T-helper 17 cell (primary cell): ENCODE measurements around the gene TMCC2. TPM values are rescaled to one million over a fixed set of nuclear protein-coding genes. Genes with fewer than 3 reads are reported as not detected.
"Not testable (repeated sequence)": the region's sequence is repeated elsewhere in the genome, so short reads cannot be mapped to it uniquely, and the experiment has no call there.

ENCODE experiments used
- ATAC-seq: fragments of 150-1000 bp; cut with Tn5 transposase; 2 replicates; pipeline ENCODE4 v1.10.0; 2021; ENCODE audit warnings: mild to moderate bottlenecking, moderate library complexity
- DNase-seq, 3 donors: peaks; one replicate each; pipeline versions ENCODE4 v3.0.0 to v3.0.0-alpha.2; 2020 to 2021
- H3K9me3 ChIP-seq: one replicate; pipeline ENCODE4 v1.7.0; 2013; ENCODE audit warnings: low read length, mild to moderate bottlenecking; ENCODE audit not compliant: control insufficient read depth, poor library complexity, severe bottlenecking
- H3K27ac Mint-ChIP-seq: one replicate; pipeline ENCODE4 v1.8.0; 2022; ENCODE audit warnings: mild to moderate bottlenecking, moderate library complexity, mixed read lengths
- H3K27me3 Mint-ChIP-seq: one replicate; pipeline ENCODE4 v1.8.0; 2022; ENCODE audit warnings: mixed read lengths
- H3K36me3 Mint-ChIP-seq: one replicate; pipeline ENCODE4 v1.8.0; 2022; ENCODE audit warnings: low read depth, mixed read lengths
- H3K4me1 Mint-ChIP-seq: one replicate; pipeline ENCODE4 v1.8.0; 2022; ENCODE audit warnings: mild to moderate bottlenecking, mixed read lengths
- H3K4me3 Mint-ChIP-seq: one replicate; pipeline ENCODE4 v1.8.0; 2022; ENCODE audit warnings: mild to moderate bottlenecking, moderate library complexity, mixed read lengths
- total RNA-seq, 4 donors: library from RNA in 2 of 4; stranded (reverse) in 2 of 4; gene quantifications; one replicate each; pipeline ENCODE4 v1.2.3 and lab custom pipeline; 2022 to 2026

The TMCC2 gene, protein sequence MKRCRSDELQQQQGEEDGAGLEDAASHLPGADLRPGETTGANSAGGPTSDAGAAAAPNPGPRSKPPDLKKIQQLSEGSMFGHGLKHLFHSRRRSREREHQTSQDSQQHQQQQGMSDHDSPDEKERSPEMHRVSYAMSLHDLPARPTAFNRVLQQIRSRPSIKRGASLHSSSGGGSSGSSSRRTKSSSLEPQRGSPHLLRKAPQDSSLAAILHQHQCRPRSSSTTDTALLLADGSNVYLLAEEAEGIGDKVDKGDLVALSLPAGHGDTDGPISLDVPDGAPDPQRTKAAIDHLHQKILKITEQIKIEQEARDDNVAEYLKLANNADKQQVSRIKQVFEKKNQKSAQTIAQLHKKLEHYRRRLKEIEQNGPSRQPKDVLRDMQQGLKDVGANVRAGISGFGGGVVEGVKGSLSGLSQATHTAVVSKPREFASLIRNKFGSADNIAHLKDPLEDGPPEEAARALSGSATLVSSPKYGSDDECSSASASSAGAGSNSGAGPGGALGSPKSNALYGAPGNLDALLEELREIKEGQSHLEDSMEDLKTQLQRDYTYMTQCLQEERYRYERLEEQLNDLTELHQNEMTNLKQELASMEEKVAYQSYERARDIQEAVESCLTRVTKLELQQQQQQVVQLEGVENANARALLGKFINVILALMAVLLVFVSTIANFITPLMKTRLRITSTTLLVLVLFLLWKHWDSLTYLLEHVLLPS
- total RNA-seq (10 to 100 TPM in 1 of 2 donors, under 1 TPM in 1; 0.65 to 10.2 TPM), total RNA-seq (lab: John Stamatoyannopoulos, UW) (1.1 to 3.2 reads per million in 2 donors)

DNA sequence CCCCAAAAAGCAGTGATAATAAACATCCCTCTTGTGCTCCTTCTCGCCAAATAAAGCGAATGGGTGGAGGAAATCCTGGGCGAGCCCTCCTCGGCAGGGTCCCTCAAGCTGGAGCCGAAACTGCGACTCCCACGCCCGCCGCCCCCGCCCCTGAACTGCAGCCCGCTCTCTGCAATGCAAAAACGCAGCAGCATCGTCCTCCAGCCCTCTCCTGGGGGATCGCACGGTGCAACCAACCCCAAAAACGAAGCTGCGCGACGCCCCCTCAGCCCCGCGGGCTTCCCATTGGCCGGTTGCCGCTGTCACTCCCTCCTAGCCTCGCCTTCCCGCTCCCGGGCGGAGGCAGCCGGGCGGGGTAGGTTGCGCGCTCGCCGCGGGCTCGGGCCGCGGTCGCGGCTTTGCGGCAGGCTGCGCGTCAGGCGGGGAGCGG lies at the start of gene TMCC2:
Gene TMCC2, plus strand, starts transcription at position 363 of the 430 bp plus-strand sequence. CDS start 619 bp downstream, outside the sequence.
- H3K4me1 Mint-ChIP-seq, result peaks cover 24% of the 10 kb centered on the region
- no peaks in the 10 kb centered on the region for H3K36me3 Mint-ChIP-seq
- H3K4me3 Mint-ChIP-seq, result peak within 1 kb of the TSS; percentile 96
- peaks cover 18% of the 10 kb centered on the region for H3K27me3 Mint-ChIP-seq
- DNase-seq (peak; percentile 55 to 61 (median 59)), ATAC-seq (peak; percentile 75)
- H3K27ac Mint-ChIP-seq, result peak within 1 kb of the TSS; percentile 79
- H3K9me3 ChIP-seq, result no peaks in the 10 kb centered on the region

DNA sequence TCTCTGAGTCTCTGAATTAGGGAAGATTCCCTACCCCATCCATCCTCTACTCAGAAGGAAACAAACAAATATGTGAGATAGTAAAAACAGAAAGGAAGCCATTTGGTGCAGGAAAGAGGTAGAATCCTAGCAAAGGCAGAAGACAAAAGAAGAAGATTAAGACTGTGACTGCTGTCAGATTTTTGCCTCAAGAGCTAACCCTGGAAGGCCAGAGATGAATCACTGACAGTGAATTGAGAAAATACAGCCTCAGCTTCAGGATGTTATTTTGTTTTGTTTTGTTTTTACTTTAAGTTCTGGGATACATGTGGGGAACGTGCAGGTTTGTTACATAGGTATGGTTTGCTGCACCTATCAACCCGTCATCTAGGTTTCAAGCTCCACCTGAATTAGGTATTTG lies 47.9 kb upstream of the TMCC2 start:
- H3K4me1 Mint-ChIP-seq, result peaks cover 28% of the 10 kb centered on the region
- no peaks in the 10 kb centered on the region for H3K27me3 Mint-ChIP-seq
- H3K36me3 Mint-ChIP-seq, result peaks cover 5% of the 10 kb centered on the region
- ATAC-seq (no peak), DNase-seq (no peak)
- H3K4me3 Mint-ChIP-seq, result no peak overlapping the region
- H3K9me3 ChIP-seq, result no peaks in the 10 kb centered on the region
- no peak overlapping the region for H3K27ac Mint-ChIP-seq

DNA sequence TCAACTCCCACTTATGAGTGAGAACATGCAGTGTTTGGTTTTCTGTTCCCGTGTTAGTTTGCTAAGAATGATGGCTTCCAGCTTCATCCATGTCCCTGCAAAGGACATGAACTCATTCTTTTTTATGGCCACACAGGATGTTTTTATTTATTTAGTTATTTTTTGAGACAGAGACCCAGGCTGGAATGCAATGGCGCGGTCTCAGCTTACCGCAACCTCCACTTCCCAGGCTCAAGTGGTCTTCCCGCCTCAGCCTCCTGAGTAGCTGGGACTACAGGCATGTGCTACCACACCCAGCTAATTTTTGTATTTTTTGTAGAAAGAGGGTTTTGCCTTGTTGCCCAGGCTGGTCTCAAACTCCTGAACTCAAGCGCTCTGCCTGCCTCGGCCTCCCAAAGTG lies 47.4 kb upstream of the TMCC2 start:
- H3K4me1 Mint-ChIP-seq, result peaks cover 28% of the 10 kb centered on the region
- ATAC-seq, DNase-seq, H3K27me3 Mint-ChIP-seq, H3K36me3 Mint-ChIP-seq, H3K9me3 ChIP-seq, H3K4me3 Mint-ChIP-seq, H3K27ac Mint-ChIP-seq: not testable (repeated sequence)

DNA sequence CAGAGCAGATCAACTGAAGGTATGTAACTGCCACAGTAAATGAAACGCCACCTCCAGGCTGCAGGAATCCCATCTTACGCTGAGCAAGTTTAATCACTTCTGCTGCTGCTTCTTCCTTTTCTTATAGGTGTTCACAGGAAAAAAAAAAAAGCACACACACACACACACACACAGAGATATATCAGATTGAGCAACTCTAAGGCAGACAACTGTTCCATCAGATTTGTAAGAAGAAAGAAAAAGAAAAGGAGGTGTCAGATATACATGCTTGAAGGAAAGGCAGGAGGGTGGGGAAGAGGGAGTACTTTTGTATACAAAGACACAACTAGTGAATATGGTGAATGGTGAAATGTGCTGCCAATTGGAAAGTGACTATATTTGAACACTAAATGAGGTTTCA lies 44.8 kb upstream of the TMCC2 start:
- Mint-ChIP-seq H3K4me3 (no peak overlapping the region), H3K36me3 (peaks cover 5% of the 10 kb centered on the region)

DNA sequence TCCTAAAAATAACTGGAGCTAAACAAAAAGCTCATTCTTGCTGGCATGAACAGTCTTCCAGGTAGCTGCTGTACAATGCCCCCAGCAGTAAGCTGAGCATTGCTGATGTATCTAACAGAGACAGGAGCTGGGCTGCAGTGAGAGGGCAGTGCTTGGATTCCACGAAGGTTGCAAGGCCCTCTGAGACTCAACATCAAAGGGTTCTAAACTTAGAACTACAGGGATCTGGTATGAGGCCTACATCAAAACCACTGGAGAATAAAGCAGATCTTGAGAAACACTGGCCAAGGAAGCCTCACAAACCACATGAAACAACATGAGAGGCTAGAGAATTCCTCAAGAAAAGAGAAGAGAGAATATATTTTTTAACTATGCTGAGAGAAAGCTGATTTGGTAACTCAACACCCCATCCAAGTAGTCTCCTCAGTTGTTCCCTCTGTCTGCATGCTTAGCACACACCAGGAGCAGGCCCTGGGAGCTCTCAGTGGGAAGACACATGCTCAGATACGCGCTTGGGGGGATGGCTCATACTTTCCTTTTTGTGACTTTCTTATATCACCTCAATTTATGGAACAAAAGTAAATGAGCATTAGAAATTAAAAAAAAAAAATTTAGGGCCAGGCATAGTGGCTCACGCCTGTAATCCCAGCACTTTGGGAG lies 43.9 kb upstream of the TMCC2 start:
- DNase-seq (no peak), ATAC-seq (no peak)
- peak overlapping the region; percentile 89 for H3K27ac Mint-ChIP-seq
- no peak overlapping the region for H3K4me3 Mint-ChIP-seq
- peaks cover 30% of the 10 kb centered on the region for H3K4me1 Mint-ChIP-seq
- H3K9me3 ChIP-seq, result no peaks in the 10 kb centered on the region
- no peaks in the 10 kb centered on the region for H3K27me3 Mint-ChIP-seq
- peaks cover 5% of the 10 kb centered on the region for H3K36me3 Mint-ChIP-seq

More for the DNA sequence above, 44.8 kb upstream of the TMCC2 start:
- no peaks in the 10 kb centered on the region for H3K27me3 Mint-ChIP-seq
- peaks cover 30% of the 10 kb centered on the region for H3K4me1 Mint-ChIP-seq
- H3K27ac Mint-ChIP-seq, result no peak overlapping the region
- H3K9me3 ChIP-seq, result no peaks in the 10 kb centered on the region
- ATAC-seq (no peak), DNase-seq (no peak)

DNA sequence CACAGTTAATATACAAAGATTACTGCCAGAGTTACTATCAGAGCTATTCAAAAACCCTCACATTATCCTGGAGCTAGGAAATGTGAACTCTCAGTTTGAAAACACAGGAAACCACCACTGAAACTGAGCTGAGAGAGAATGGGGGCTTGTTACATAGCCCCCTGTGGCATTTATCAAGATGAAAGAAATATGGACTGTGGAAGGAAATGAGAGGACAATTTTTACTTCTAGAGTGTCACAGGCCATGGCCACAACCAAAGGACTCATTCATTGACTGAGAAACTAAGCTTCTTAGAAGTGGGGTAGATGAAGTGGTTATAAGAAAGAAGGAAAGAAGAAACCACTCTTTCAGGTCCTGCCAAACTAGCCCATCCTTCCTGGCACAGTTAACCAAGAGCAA lies 41.6 kb upstream of the TMCC2 start:
- ATAC-seq, result no peak
- Mint-ChIP-seq H3K4me3 (no peak overlapping the region), H3K27me3 (no peaks in the 10 kb centered on the region), H3K36me3 (peaks cover 5% of the 10 kb centered on the region), H3K27ac (no peak overlapping the region), H3K4me1 (peaks cover 38% of the 10 kb centered on the region)
- DNase-seq, result no peak
- no peaks in the 10 kb centered on the region for H3K9me3 ChIP-seq

DNA sequence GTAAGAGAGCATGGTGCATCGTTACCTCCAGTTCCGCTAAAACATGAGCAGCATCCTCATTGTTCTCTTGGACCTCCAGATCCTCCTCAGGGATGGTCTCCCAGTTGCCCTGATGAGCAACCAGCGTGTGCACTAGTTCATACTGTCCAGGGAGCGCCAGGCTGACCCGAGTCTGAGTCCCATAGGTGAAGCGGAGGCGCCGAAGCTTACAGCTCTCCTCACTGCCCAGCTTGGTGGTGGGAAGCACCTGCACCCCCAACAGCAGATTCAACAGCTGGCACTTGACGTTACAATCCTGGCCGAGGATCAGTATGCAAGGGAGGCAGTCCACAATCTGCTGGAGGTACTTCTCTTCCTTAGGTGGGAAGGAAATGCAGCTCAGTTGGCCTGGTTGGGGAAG lies 40.3 kb upstream of the TMCC2 start:
- peak overlapping the region; percentile 69 for H3K27ac Mint-ChIP-seq
- peaks cover 5% of the 10 kb centered on the region for H3K36me3 Mint-ChIP-seq
- no peaks in the 10 kb centered on the region for H3K27me3 Mint-ChIP-seq
- no peak for ATAC-seq
- peaks cover 44% of the 10 kb centered on the region for H3K4me1 Mint-ChIP-seq
- H3K9me3 ChIP-seq, result no peaks in the 10 kb centered on the region
- no peak overlapping the region for H3K4me3 Mint-ChIP-seq
- no peak for DNase-seq

DNA sequence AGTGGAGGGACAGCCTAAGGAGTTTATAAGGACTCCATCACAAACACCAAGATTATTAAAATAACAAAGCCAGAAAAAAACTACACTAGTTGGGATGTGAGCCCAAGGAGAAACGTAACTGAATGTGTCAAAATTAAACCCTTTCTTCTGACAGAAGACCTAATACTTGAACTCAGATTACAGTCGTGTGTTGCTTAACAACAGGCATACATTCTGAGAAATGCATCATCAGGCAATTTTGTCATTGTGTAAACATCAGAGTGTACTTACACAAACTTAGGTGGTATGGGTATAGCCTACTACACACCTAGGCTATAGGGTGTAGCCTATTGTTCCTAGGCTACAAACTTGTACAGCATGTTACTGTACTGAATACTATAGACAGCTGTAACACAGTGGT lies 39.6 kb upstream of the TMCC2 start:
- Mint-ChIP-seq H3K27ac (no peak overlapping the region), H3K27me3 (no peaks in the 10 kb centered on the region), H3K36me3 (peaks cover 1% of the 10 kb centered on the region), H3K4me3 (no peak overlapping the region), H3K4me1 (peaks cover 41% of the 10 kb centered on the region)
- H3K9me3 ChIP-seq, result no peaks in the 10 kb centered on the region
- ATAC-seq (no peak), DNase-seq (no peak)

DNA sequence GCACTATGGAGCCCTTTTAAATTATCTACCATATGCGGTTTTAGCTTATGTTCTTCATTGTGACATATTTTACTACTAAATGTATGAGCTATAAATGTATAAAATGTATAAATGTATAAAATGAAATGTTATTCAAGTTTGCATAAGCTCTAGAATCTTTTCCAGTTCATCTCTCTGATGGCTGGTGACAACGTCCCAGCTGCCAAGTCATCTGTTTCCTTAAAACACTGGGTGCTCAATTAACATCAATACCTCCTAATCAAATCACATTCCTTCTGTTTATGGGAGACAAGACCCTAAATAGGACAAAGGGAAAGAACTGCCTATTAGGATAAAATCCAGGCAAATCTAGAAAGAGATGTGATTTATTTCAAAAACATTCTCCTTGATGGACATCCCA lies 39.1 kb upstream of the TMCC2 start:
- ATAC-seq, result no peak
- Mint-ChIP-seq H3K27ac (no peak overlapping the region), H3K36me3 (peaks cover 2% of the 10 kb centered on the region), H3K4me3 (no peak overlapping the region), H3K4me1 (peaks cover 39% of the 10 kb centered on the region), H3K27me3 (no peaks in the 10 kb centered on the region)
- H3K9me3 ChIP-seq, result no peaks in the 10 kb centered on the region
- no peak for DNase-seq

DNA sequence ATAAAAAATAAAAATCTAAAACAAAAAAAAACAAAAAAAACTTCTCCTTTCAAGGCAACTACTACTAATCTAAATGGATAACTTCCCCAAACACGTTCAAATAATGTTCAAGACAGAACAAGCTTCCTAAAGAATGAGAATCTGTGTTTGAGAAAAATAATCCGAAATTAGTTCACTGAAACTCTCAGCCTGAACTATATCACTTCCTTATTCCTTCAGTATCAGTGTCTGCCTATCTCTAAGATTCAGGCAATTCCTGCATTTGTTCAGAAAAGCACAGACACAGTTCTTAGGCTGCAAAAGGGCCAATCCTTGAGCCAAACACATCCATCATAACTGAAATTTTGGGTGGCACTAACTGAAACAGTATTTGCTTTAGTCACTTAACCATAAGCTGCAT lies 38.6 kb upstream of the TMCC2 start:
- Mint-ChIP-seq H3K36me3 (peaks cover 2% of the 10 kb centered on the region), H3K4me1 (peaks cover 35% of the 10 kb centered on the region), H3K4me3 (no peak overlapping the region), H3K27ac (no peak overlapping the region), H3K27me3 (no peaks in the 10 kb centered on the region)
- no peaks in the 10 kb centered on the region for H3K9me3 ChIP-seq
- DNase-seq (no peak), ATAC-seq (no peak)

DNA sequence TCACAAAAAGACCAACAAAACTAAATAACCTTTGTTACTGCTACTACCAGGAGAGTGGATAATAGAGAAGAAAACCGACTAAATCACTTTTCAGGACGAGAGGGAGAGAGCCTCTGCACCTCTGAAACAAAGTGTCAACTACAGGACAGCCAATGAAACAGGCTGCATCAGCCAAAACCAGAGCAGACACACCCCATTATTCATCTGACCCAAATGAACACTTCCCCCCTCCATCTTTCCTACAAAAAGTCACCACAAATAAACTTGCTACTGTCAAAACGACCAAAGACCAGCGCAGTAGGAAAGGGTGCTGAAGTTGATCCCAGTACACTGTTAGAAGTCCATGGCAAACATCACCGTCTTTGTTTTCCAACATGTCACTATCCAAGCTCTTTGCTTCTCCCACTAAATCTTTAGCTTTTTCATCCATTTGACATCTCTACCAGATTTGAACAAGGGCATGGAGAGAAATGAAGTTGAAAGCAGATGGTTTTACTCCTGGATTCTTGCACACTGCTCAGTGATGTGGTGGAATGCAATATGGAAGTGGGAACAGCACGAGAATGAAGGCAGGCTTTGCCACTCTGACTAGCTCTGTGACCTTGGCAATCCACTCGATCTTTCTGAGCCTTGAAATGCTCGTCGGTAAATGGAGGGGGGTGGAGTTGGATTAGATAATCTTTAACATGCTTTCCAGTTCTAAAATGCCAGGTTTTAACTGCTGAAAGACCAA lies 36.7 kb upstream of the TMCC2 start:
- ATAC-seq (no peak), DNase-seq (no peak)
- no peak overlapping the region for H3K4me3 Mint-ChIP-seq
- H3K4me1 Mint-ChIP-seq, result peaks cover 33% of the 10 kb centered on the region
- peaks cover 5% of the 10 kb centered on the region for H3K36me3 Mint-ChIP-seq
- no peaks in the 10 kb centered on the region for H3K9me3 ChIP-seq
- no peaks in the 10 kb centered on the region for H3K27me3 Mint-ChIP-seq
- H3K27ac Mint-ChIP-seq, result no peak overlapping the region

DNA sequence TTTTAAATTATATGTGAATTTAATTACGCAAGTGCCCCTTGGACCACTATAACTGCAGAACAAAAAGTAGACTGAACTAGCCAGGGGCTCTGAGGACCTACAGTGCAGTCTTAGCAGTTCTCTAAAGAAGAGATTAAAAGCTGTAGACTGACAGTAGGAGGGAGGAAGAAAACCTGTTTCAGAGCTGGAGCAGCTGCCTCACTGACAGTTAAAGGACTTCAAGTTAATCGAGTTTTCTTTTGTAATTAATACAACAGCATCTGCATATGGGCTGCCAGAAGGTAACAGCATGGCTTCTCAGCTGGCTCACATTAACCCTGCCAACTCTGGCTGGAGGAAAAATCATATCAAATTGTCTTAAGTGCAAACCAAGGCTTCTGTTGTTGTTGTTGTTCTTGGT lies 36.1 kb upstream of the TMCC2 start:
- no peaks in the 10 kb centered on the region for H3K9me3 ChIP-seq
- no peak overlapping the region for H3K4me3 Mint-ChIP-seq
- DNase-seq, result no peak
- peaks cover 5% of the 10 kb centered on the region for H3K36me3 Mint-ChIP-seq
- H3K4me1 Mint-ChIP-seq, result peaks cover 33% of the 10 kb centered on the region
- H3K27ac Mint-ChIP-seq, result no peak overlapping the region
- H3K27me3 Mint-ChIP-seq, result no peaks in the 10 kb centered on the region
- no peak for ATAC-seq

DNA sequence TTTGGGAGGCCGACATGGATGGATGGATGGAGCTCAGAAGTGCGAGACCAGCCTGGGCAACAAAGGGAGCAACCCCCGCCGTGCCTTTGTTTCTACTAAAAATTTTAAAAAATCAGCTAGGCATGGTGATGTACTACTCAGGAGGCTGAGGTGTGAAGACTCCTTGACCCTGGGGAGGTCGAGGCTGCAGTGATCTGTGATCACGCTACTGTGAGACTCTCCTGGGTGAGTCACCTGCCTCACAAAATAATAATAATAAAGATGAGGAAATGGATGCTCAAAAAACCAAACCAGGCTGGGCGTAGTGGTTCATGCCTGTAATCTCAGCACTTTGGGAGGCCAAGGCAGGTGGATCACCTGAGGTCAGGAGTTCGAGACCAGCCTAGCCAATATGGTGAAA lies 35.5 kb upstream of the TMCC2 start:
- no peak overlapping the region for H3K4me3 Mint-ChIP-seq
- H3K36me3 Mint-ChIP-seq, result peaks cover 5% of the 10 kb centered on the region
- no peak for DNase-seq
- no peak overlapping the region for H3K27ac Mint-ChIP-seq
- no peaks in the 10 kb centered on the region for H3K27me3 Mint-ChIP-seq
- ATAC-seq, result no peak
- no peaks in the 10 kb centered on the region for H3K9me3 ChIP-seq
- peaks cover 32% of the 10 kb centered on the region for H3K4me1 Mint-ChIP-seq
